ENCODE results near the gene WNT16. TPM values are rescaled to one million over a fixed set of nuclear protein-coding genes. Genes with fewer than 3 reads are reported as not detected.

WNT16 gene
- total RNA-seq, 1 experiment from 2014 or later: not detected

- no peak overlapping the region for H2AFZ ChIP-seq (ENCODE audit: low read length)
- H3K79me2 ChIP-seq (ENCODE audit: low read length): peaks cover 11% of the 10 kb centered on the region; the same call in 1 of the 2 replicates
- H3K36me3 ChIP-seq (ENCODE audit: insufficient read depth, low read length): no peaks in the 10 kb centered on the region; the same call in 1 of the 2 replicates
- peaks cover 45% of the 10 kb centered on the region for H3K4me1 ChIP-seq (ENCODE audit: low read length)
- H3K27ac ChIP-seq (ENCODE audit: low read length): peak overlapping the region; percentile 61
- H4K20me1 ChIP-seq (ENCODE audit: insufficient read depth, low read depth, low read length): no peaks in the 10 kb centered on the region
- DNase-seq: no peak
- no peak overlapping the region for H3K9ac ChIP-seq (ENCODE audit: low read length)
- H3K4me3 ChIP-seq (ENCODE audit: low read length): no peak overlapping the region
- H3K27me3 ChIP-seq (ENCODE audit: low read length): no peaks in the 10 kb centered on the region
- peak overlapping the region; percentile 54 for H3K4me2 ChIP-seq (ENCODE audit: low read depth, low read length, poor library complexity, severe bottlenecking)
- no peaks in the 10 kb centered on the region for H3K9me2 ChIP-seq (replicated peaks; ENCODE audit: insufficient read depth, low read length)
- H3K9me3 ChIP-seq (ENCODE audit: low read length): no peaks in the 10 kb centered on the region
Measured at GRCh38 chr7:121371883-121372282, 43.1 kb downstream of the WNT16 start.

- peak overlapping the region; percentile 61 for H3K27ac ChIP-seq (ENCODE audit: low read length)
- H3K36me3 ChIP-seq (ENCODE audit: insufficient read depth, low read length): no peaks in the 10 kb centered on the region; the same call in 1 of the 2 replicates
- no peak overlapping the region for H2AFZ ChIP-seq (ENCODE audit: low read length)
- H3K4me3 ChIP-seq (ENCODE audit: low read length): 0 out of 2 replicates have a peak overlapping the region, but pooled peaks have one; percentile 9
- peaks cover 45% of the 10 kb centered on the region for H3K4me1 ChIP-seq (ENCODE audit: low read length)
- H3K27me3 ChIP-seq (ENCODE audit: low read length): no peaks in the 10 kb centered on the region
- DNase-seq: peak; percentile 67
- peak overlapping the region; percentile 54 for H3K4me2 ChIP-seq (ENCODE audit: low read depth, low read length, poor library complexity, severe bottlenecking)
- no peaks in the 10 kb centered on the region for H3K9me2 ChIP-seq (replicated peaks; ENCODE audit: insufficient read depth, low read length)
- no peaks in the 10 kb centered on the region for H3K9me3 ChIP-seq (ENCODE audit: low read length)
- no peaks in the 10 kb centered on the region for H4K20me1 ChIP-seq (ENCODE audit: insufficient read depth, low read depth, low read length)
- peaks cover 11% of the 10 kb centered on the region; the same call in 1 of the 2 replicates for H3K79me2 ChIP-seq (ENCODE audit: low read length)
- H3K9ac ChIP-seq (ENCODE audit: low read length): no peak overlapping the region
Measured at GRCh38 chr7:121372376-121373010, 43.7 kb downstream of the WNT16 start.

- Histone ChIP-seq H3K27ac (ENCODE audit: low read length) (peak overlapping the region; percentile 61), H3K79me2 (ENCODE audit: low read length) (peaks cover 11% of the 10 kb centered on the region; the same call in 1 of the 2 replicates), H3K4me2 (ENCODE audit: low read depth, low read length, poor library complexity, severe bottlenecking) (peak overlapping the region; percentile 54), H3K9ac (ENCODE audit: low read length) (no peak overlapping the region), H3K27me3 (ENCODE audit: low read length) (no peaks in the 10 kb centered on the region), H3K36me3 (ENCODE audit: insufficient read depth, low read length) (no peaks in the 10 kb centered on the region; the same call in 1 of the 2 replicates), H3K9me2 (replicated peaks; ENCODE audit: insufficient read depth, low read length) (no peaks in the 10 kb centered on the region), H2AFZ (ENCODE audit: low read length) (no peak overlapping the region), H3K4me1 (ENCODE audit: low read length) (peaks cover 45% of the 10 kb centered on the region), H4K20me1 (ENCODE audit: insufficient read depth, low read depth, low read length) (no peaks in the 10 kb centered on the region), H3K9me3 (ENCODE audit: low read length) (no peaks in the 10 kb centered on the region), H3K4me3 (ENCODE audit: low read length) (no peak overlapping the region)
- peak; percentile 52 for DNase-seq
Measured at GRCh38 chr7:121373177-121373576, 44.4 kb downstream of the WNT16 start.

- Histone ChIP-seq H3K79me2 (ENCODE audit: low read length) (peaks cover 23% of the 10 kb centered on the region), H3K4me1 (ENCODE audit: low read length) (peaks cover 26% of the 10 kb centered on the region), H3K27ac (ENCODE audit: low read length) (no peak overlapping the region), H4K20me1 (ENCODE audit: insufficient read depth, low read depth, low read length) (no peaks in the 10 kb centered on the region), H3K4me2 (ENCODE audit: low read depth, low read length, poor library complexity, severe bottlenecking) (no peak overlapping the region), H3K9ac (ENCODE audit: low read length) (no peak overlapping the region), H3K9me3 (ENCODE audit: low read length) (no peaks in the 10 kb centered on the region), H3K36me3 (ENCODE audit: insufficient read depth, low read length) (no peaks in the 10 kb centered on the region; the same call in 1 of the 2 replicates), H3K27me3 (ENCODE audit: low read length) (no peaks in the 10 kb centered on the region), H3K9me2 (replicated peaks; ENCODE audit: insufficient read depth, low read length) (no peaks in the 10 kb centered on the region), H3K4me3 (ENCODE audit: low read length) (no peak overlapping the region), H2AFZ (ENCODE audit: low read length) (no peak overlapping the region)
- DNase-seq: no peak
Measured at GRCh38 chr7:121376979-121377378, 48.2 kb downstream of the WNT16 start.

- Histone ChIP-seq H3K4me2 (ENCODE audit: low read depth, low read length, poor library complexity, severe bottlenecking) (no peak overlapping the region), H2AFZ (ENCODE audit: low read length) (no peak overlapping the region), H3K36me3 (ENCODE audit: insufficient read depth, low read length) (peaks cover 4% of the 10 kb centered on the region; the same call in 1 of the 2 replicates), H3K4me3 (ENCODE audit: low read length) (no peak overlapping the region), H3K9me2 (replicated peaks; ENCODE audit: insufficient read depth, low read length) (no peaks in the 10 kb centered on the region), H3K9me3 (ENCODE audit: low read length) (no peaks in the 10 kb centered on the region), H3K27ac (ENCODE audit: low read length) (no peak overlapping the region), H3K4me1 (ENCODE audit: low read length) (peaks cover 26% of the 10 kb centered on the region), H3K27me3 (ENCODE audit: low read length) (no peaks in the 10 kb centered on the region), H3K79me2 (ENCODE audit: low read length) (peaks cover 41% of the 10 kb centered on the region), H4K20me1 (ENCODE audit: insufficient read depth, low read depth, low read length) (no peaks in the 10 kb centered on the region), H3K9ac (ENCODE audit: low read length) (no peak overlapping the region)
- DNase-seq: no peak
Measured at GRCh38 chr7:121379930-121380329, 51.1 kb downstream of the WNT16 start.

- H4K20me1 ChIP-seq (ENCODE audit: insufficient read depth, low read depth, low read length): peaks cover 8% of the 10 kb centered on the region
- H3K4me2 ChIP-seq (ENCODE audit: low read depth, low read length, poor library complexity, severe bottlenecking): no peak overlapping the region
- H3K4me3 ChIP-seq (ENCODE audit: low read length): no peak overlapping the region
- no peaks in the 10 kb centered on the region for H3K9me3 ChIP-seq (ENCODE audit: low read length)
- H3K9ac ChIP-seq (ENCODE audit: low read length): no peak overlapping the region
- peaks cover 64% of the 10 kb centered on the region for H3K79me2 ChIP-seq (ENCODE audit: low read length)
- H3K27me3 ChIP-seq (ENCODE audit: low read length): no peaks in the 10 kb centered on the region
- peaks cover 39% of the 10 kb centered on the region for H3K4me1 ChIP-seq (ENCODE audit: low read length)
- H2AFZ ChIP-seq (ENCODE audit: low read length): no peak overlapping the region
- DNase-seq: no peak
- H3K27ac ChIP-seq (ENCODE audit: low read length): no peak overlapping the region
- 0 out of 2 replicates have a peak, but pooled peaks cover 4% of the 10 kb centered on the region for H3K36me3 ChIP-seq (ENCODE audit: insufficient read depth, low read length)
- no peaks in the 10 kb centered on the region for H3K9me2 ChIP-seq (replicated peaks; ENCODE audit: insufficient read depth, low read length)
Measured at GRCh38 chr7:121382473-121382872, 53.7 kb downstream of the WNT16 start.

- H3K4me2 ChIP-seq (ENCODE audit: low read depth, low read length, poor library complexity, severe bottlenecking): no peak overlapping the region
- H3K9ac ChIP-seq (ENCODE audit: low read length): no peak overlapping the region
- H2AFZ ChIP-seq (ENCODE audit: low read length): no peak overlapping the region
- no peak overlapping the region for H3K4me3 ChIP-seq (ENCODE audit: low read length)
- 0 out of 2 replicates have a peak, but pooled peaks cover 4% of the 10 kb centered on the region for H3K36me3 ChIP-seq (ENCODE audit: insufficient read depth, low read length)
- no peaks in the 10 kb centered on the region for H3K9me2 ChIP-seq (replicated peaks; ENCODE audit: insufficient read depth, low read length)
- H3K9me3 ChIP-seq (ENCODE audit: low read length): no peaks in the 10 kb centered on the region
- peaks cover 73% of the 10 kb centered on the region for H3K79me2 ChIP-seq (ENCODE audit: low read length)
- no peak for DNase-seq
- no peak overlapping the region for H3K27ac ChIP-seq (ENCODE audit: low read length)
- no peaks in the 10 kb centered on the region for H3K27me3 ChIP-seq (ENCODE audit: low read length)
- H4K20me1 ChIP-seq (ENCODE audit: insufficient read depth, low read depth, low read length): peaks cover 12% of the 10 kb centered on the region
- H3K4me1 ChIP-seq (ENCODE audit: low read length): peaks cover 39% of the 10 kb centered on the region
Measured at GRCh38 chr7:121383235-121383910, 54.6 kb downstream of the WNT16 start.

- peaks cover 14% of the 10 kb centered on the region for H4K20me1 ChIP-seq (ENCODE audit: insufficient read depth, low read depth, low read length)
- H3K4me2 ChIP-seq (ENCODE audit: low read depth, low read length, poor library complexity, severe bottlenecking): no peak overlapping the region
- no peaks in the 10 kb centered on the region for H3K27me3 ChIP-seq (ENCODE audit: low read length)
- no peak overlapping the region for H3K4me3 ChIP-seq (ENCODE audit: low read length)
- no peaks in the 10 kb centered on the region for H3K9me2 ChIP-seq (replicated peaks; ENCODE audit: insufficient read depth, low read length)
- H2AFZ ChIP-seq (ENCODE audit: low read length): no peak overlapping the region
- H3K9me3 ChIP-seq (ENCODE audit: low read length): no peaks in the 10 kb centered on the region
- no peak overlapping the region for H3K27ac ChIP-seq (ENCODE audit: low read length)
- H3K36me3 ChIP-seq (ENCODE audit: insufficient read depth, low read length): 0 out of 2 replicates have a peak, but pooled peaks cover 4% of the 10 kb centered on the region
- H3K9ac ChIP-seq (ENCODE audit: low read length): no peak overlapping the region
- no peak for DNase-seq
- H3K4me1 ChIP-seq (ENCODE audit: low read length): peaks cover 39% of the 10 kb centered on the region
- H3K79me2 ChIP-seq (ENCODE audit: low read length): peaks cover 81% of the 10 kb centered on the region
Measured at GRCh38 chr7:121384265-121384664, 55.5 kb downstream of the WNT16 start.
